WTC11 (cell line): ENCODE results near the gene ATP9B. TPM values are rescaled to one million over a fixed set of nuclear protein-coding genes. Genes with fewer than 3 reads are reported as not detected.

ENCODE experiments used
- ATAC-seq: fragments of 200-7000 bp; cut with Tn5 transposase; 2 replicates; pipeline ENCODE4 v1.10.0; 2021; ENCODE audit warnings: mild to moderate bottlenecking, moderate library complexity
- CTCF ChIA-PET: fragments of 300-600 bp; sonication (Branson Sonifier 250); formaldehyde crosslinking; loops from one replicate; lab custom pipeline; 2021; ENCODE audit warnings: antibody characterized with exemption; lab: Charles Lee
- POLR2A ChIA-PET: fragments of 350-600 bp; sonication (Branson Sonifier 250); formaldehyde crosslinking; loops from one replicate; lab custom pipeline; 2021; ENCODE audit warnings: antibody characterized with exemption; lab: Charles Lee
- DNase-seq: peaks from one replicate; pipeline ENCODE4 v3.0.0; 2021; ENCODE audit warnings: low spot score
- H3K27ac Mint-ChIP-seq: 2 replicates; pipeline ENCODE4 v1.8.0; 2021; ENCODE audit warnings: mixed read lengths
- H3K27me3 Mint-ChIP-seq: 2 replicates; pipeline ENCODE4 v1.8.0; 2021; ENCODE audit warnings: low read depth, mild to moderate bottlenecking, moderate library complexity, mixed read lengths
- H3K36me3 Mint-ChIP-seq: 2 replicates; pipeline ENCODE4 v1.8.0; 2021; ENCODE audit warnings: mixed read lengths
- H3K4me1 Mint-ChIP-seq: 2 replicates; pipeline ENCODE4 v1.8.0; 2022; ENCODE audit warnings: mixed read lengths
- H3K4me3 Mint-ChIP-seq: 2 replicates; pipeline ENCODE4 v1.8.0; 2021; ENCODE audit warnings: mild to moderate bottlenecking, moderate library complexity, mixed read lengths
- H3K9me3 Mint-ChIP-seq: 2 replicates; pipeline ENCODE4 v1.8.0; 2021; ENCODE audit warnings: mixed read lengths
- ARID4B ChIP-seq: sonication (generic); formaldehyde crosslinking; IDR thresholded peaks from 2 replicates; pipeline ENCODE4 v1.8.0; 2023; ENCODE audit warnings: missing genetic modification reagents, mild to moderate bottlenecking, borderline replicate concordance
- ATF2 ChIP-seq: sonication (generic); formaldehyde crosslinking; IDR thresholded peaks from 2 replicates; pipeline ENCODE4 v1.8.1; 2022; ENCODE audit warnings: low read depth, missing genetic modification reagents, borderline replicate concordance
- ERG ChIP-seq: fragments of 250-450 bp; sonication (Bioruptor Pico); IDR thresholded peaks from 2 replicates; pipeline ENCODE4 v1.8.0; 2021; ENCODE audit warnings: mild to moderate bottlenecking
- FOXJ3 ChIP-seq: sonication (generic); formaldehyde crosslinking; IDR thresholded peaks from 2 replicates; pipeline ENCODE4 v1.9.0; 2021; ENCODE audit warnings: missing genetic modification reagents, mild to moderate bottlenecking, borderline replicate concordance
- GRHL2 ChIP-seq: fragments of 250-450 bp; sonication (Bioruptor Pico); IDR thresholded peaks from 2 replicates; pipeline ENCODE4 v1.8.0; 2022; ENCODE audit warnings: mild to moderate bottlenecking, moderate library complexity; ENCODE audit not compliant: insufficient replicate concordance, severe bottlenecking
- HMGXB4 ChIP-seq: sonication (generic); formaldehyde crosslinking; IDR thresholded peaks from 2 replicates; pipeline ENCODE4 v1.8.1; 2023; ENCODE audit warnings: mild to moderate bottlenecking, moderate library complexity, missing genetic modification reagents
- IRF1 ChIP-seq: sonication (generic); formaldehyde crosslinking; IDR thresholded peaks from 2 replicates; pipeline ENCODE4 v1.8.0; 2023; ENCODE audit warnings: missing genetic modification reagents
- JUN ChIP-seq: sonication (generic); formaldehyde crosslinking; IDR thresholded peaks from 2 replicates; pipeline ENCODE4 v1.8.0; 2023; ENCODE audit warnings: mild to moderate bottlenecking, missing genetic modification reagents
- MAX ChIP-seq: sonication (generic); formaldehyde crosslinking; IDR thresholded peaks from 2 replicates; pipeline ENCODE4 v1.8.0; 2022; ENCODE audit warnings: mild to moderate bottlenecking, missing genetic modification reagents
- MLX ChIP-seq: sonication (generic); formaldehyde crosslinking; IDR thresholded peaks from 2 replicates; pipeline ENCODE4 v1.8.1; 2023; ENCODE audit warnings: mild to moderate bottlenecking, missing genetic modification reagents, moderate library complexity
- NR1H2 ChIP-seq: sonication (generic); formaldehyde crosslinking; IDR thresholded peaks from 2 replicates; pipeline ENCODE4 v1.9.0; 2021; ENCODE audit warnings: mild to moderate bottlenecking, moderate library complexity, missing genetic modification reagents
- NR2C2 ChIP-seq: sonication (generic); formaldehyde crosslinking; IDR thresholded peaks from 2 replicates; pipeline ENCODE4 v1.8.0; 2022; ENCODE audit warnings: mild to moderate bottlenecking, missing genetic modification reagents
- RELA ChIP-seq: sonication (generic); formaldehyde crosslinking; IDR thresholded peaks from 2 replicates; pipeline ENCODE4 v1.8.1; 2022; ENCODE audit warnings: missing genetic modification reagents, mild to moderate bottlenecking, borderline replicate concordance
- SMAD3 ChIP-seq: sonication (generic); formaldehyde crosslinking; IDR thresholded peaks from 2 replicates; pipeline ENCODE4 v1.8.0; 2022; ENCODE audit warnings: missing genetic modification reagents, mild to moderate bottlenecking, borderline replicate concordance
- ZNF219 ChIP-seq: sonication (generic); formaldehyde crosslinking; IDR thresholded peaks from 2 replicates; pipeline ENCODE4 v1.8.0; 2023; ENCODE audit warnings: missing genetic modification reagents, mild to moderate bottlenecking, borderline replicate concordance
- ZNF671 ChIP-seq: fragments of 250-450 bp; sonication (Bioruptor Pico); IDR thresholded peaks from 2 replicates; pipeline ENCODE4 v1.8.0; 2021; ENCODE audit warnings: mild to moderate bottlenecking
- total RNA-seq: library from RNA; stranded (reverse); gene quantifications from 3 replicates; pipeline ENCODE4 v1.2.3, GENCODE V29; 2021
- TF ChIP-seq, protein P1 (sequence below): sonication (generic); formaldehyde crosslinking; IDR thresholded peaks from 2 replicates; pipeline ENCODE4 v1.8.0; 2022; ENCODE audit warnings: mild to moderate bottlenecking, missing genetic modification reagents
- TF ChIP-seq, protein P2 (sequence below): sonication (generic); formaldehyde crosslinking; IDR thresholded peaks from 2 replicates; pipeline ENCODE4 v1.8.0; 2023; ENCODE audit warnings: mild to moderate bottlenecking, missing genetic modification reagents

The ATP9B gene
- total RNA-seq, 1 experiment from 2014 or later, result 19.0 TPM

DNA sequence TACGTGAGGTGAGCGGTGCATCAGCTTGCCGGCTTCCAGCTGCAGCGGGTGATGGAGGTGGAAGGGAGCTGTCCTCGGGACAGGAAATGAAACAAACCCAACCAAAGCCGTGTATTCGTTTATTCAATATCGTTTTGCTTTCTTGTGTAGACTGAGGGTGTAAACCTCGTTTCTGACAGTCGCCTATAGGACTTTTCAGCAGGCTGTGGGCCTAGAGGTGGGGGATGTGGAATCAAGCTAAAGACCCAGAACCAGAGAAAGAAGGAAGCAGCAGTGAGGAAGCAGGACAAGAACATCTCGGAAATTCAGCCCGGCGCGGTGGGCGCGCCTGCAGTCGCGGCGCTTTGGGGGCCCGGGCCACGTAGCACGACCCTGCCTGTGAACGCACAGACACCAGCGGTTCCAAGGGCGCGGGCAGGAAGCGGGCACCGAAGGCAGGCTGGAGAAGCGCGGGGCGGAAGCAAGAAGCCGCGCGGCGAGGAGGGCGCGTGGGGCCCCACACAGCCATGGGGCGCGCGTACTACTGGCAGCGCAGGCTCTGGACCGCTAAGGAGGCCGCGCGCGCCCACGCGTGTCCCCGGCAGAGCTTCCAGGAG lies 755 bp upstream of the ATP9B start (continued):
- TF ChIP-seq RELA (CRISPR knock-in tag), result peak; percentile 95

DNA sequence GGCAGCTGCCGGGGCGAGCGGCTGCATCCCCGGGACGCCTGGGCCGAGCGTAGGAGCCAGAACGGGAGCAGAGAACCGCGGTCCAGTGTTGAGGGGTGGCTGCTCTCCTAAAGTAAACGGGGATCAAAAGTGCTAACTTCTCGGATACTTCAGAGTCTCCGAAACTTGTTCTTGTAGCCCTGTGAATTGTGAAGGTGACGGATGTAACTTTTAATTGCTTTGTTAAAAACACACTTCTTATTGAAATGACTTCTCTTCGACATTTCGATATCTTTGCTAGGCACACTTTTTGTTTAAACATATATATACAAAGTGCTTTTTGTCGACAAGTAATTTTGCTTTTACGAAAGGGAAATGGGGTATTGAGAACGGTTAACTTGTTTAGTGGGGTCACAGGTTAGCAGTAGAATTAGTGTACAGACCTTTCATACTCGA lies 540 bp downstream of the ATP9B start:
- no peak for TF ChIP-seq NR1H2 (CRISPR knock-in tag)
- peaks cover 56% of the 10 kb centered on the region for H3K36me3 Mint-ChIP-seq
- DNase-seq (no peak), ATAC-seq (no peak)
- H3K4me3 Mint-ChIP-seq, result peak overlapping the region; percentile 87
- peaks cover 42% of the 10 kb centered on the region for H3K9me3 Mint-ChIP-seq
- H3K27me3 Mint-ChIP-seq, result peaks cover 32% of the 10 kb centered on the region
- ChIA-PET POLR2A (no interaction called here), CTCF (no interaction called here)
- H3K4me1 Mint-ChIP-seq, result peaks cover 7% of the 10 kb centered on the region
- peak overlapping the region; percentile 61 for H3K27ac Mint-ChIP-seq

GRCh38 chr18:79070486-79070885 lies 1.3 kb downstream of the ATP9B start:
- Mint-ChIP-seq H3K27ac (no peak overlapping the region), H3K36me3 (peaks cover 56% of the 10 kb centered on the region), H3K4me1 (peaks cover 7% of the 10 kb centered on the region)
- no peak for ATAC-seq
- CTCF ChIA-PET, result no interaction called here
- POLR2A ChIA-PET, result no interaction called here
- no peak for TF ChIP-seq GRHL2 (CRISPR knock-in tag)
- no peak for TF ChIP-seq NR2C2 (CRISPR knock-in tag)
- TF ChIP-seq ATF2 (CRISPR knock-in tag), result no peak
- TF ChIP-seq, protein P1, sequence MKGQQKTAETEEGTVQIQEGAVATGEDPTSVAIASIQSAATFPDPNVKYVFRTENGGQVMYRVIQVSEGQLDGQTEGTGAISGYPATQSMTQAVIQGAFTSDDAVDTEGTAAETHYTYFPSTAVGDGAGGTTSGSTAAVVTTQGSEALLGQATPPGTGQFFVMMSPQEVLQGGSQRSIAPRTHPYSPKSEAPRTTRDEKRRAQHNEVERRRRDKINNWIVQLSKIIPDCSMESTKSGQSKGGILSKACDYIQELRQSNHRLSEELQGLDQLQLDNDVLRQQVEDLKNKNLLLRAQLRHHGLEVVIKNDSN, result no peak
- no peak for TF ChIP-seq ARID4B (CRISPR knock-in tag)
- TF ChIP-seq HMGXB4 (CRISPR knock-in tag), result no peak
- TF ChIP-seq MLX (CRISPR knock-in tag), result no peak
- TF ChIP-seq FOXJ3 (CRISPR knock-in tag), result no peak
- no peak for TF ChIP-seq ZNF219 (CRISPR knock-in tag)
- TF ChIP-seq ERG, result no peak
- TF ChIP-seq ZNF671 (CRISPR knock-in tag), result no peak
- TF ChIP-seq, protein P2, sequence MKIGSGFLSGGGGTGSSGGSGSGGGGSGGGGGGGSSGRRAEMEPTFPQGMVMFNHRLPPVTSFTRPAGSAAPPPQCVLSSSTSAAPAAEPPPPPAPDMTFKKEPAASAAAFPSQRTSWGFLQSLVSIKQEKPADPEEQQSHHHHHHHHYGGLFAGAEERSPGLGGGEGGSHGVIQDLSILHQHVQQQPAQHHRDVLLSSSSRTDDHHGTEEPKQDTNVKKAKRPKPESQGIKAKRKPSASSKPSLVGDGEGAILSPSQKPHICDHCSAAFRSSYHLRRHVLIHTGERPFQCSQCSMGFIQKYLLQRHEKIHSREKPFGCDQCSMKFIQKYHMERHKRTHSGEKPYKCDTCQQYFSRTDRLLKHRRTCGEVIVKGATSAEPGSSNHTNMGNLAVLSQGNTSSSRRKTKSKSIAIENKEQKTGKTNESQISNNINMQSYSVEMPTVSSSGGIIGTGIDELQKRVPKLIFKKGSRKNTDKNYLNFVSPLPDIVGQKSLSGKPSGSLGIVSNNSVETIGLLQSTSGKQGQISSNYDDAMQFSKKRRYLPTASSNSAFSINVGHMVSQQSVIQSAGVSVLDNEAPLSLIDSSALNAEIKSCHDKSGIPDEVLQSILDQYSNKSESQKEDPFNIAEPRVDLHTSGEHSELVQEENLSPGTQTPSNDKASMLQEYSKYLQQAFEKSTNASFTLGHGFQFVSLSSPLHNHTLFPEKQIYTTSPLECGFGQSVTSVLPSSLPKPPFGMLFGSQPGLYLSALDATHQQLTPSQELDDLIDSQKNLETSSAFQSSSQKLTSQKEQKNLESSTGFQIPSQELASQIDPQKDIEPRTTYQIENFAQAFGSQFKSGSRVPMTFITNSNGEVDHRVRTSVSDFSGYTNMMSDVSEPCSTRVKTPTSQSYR (CRISPR knock-in tag), result no peak
- no peak for TF ChIP-seq JUN (CRISPR knock-in tag)
- TF ChIP-seq IRF1 (CRISPR knock-in tag), result no peak
- no peak for TF ChIP-seq SMAD3 (CRISPR knock-in tag)
- TF ChIP-seq MAX (CRISPR knock-in tag), result no peak
- TF ChIP-seq, all 79 proteins: peak for 0
- H3K9me3 Mint-ChIP-seq, result peaks cover 40% of the 10 kb centered on the region
- H3K4me3 Mint-ChIP-seq, result peak overlapping the region; percentile 87
- H3K27me3 Mint-ChIP-seq, result peaks cover 29% of the 10 kb centered on the region
- DNase-seq, result no peak
